ENCODE measurements around the gene IL12B.
"Not testable (repeated sequence)": the region's sequence is repeated elsewhere in the genome, so short reads cannot be mapped to it uniquely, and the experiment has no call there.

IL12B gene

GRCh38 chr5:159310511-159310910, 19.8 kb downstream of the IL12B start:
- DNase-seq (ENCODE audit: low spot score) = no peak
- in situ Hi-C loops (cut with MboI; ENCODE audit: low sequenced_read_pairs, unreplicated experiment) = no loop called here
- no peak for TF ChIP-seq CTCF (IDR thresholded peaks at IDR 0.05; ENCODE audit: borderline replicate concordance, control extremely low read depth, extremely low read depth, insufficient read depth, missing control alignments)

- no peak for TF ChIP-seq CTCF (IDR thresholded peaks at IDR 0.05; ENCODE audit: borderline replicate concordance, control extremely low read depth, extremely low read depth, insufficient read depth, missing control alignments)
- in situ Hi-C loops (cut with MboI; ENCODE audit: low sequenced_read_pairs, unreplicated experiment) = no loop called here
- DNase-seq (ENCODE audit: low spot score) = no peak
These were observed 20.4 kb downstream of the IL12B start for GRCh38 chr5:159309689-159310433.

- in situ Hi-C loops (cut with MboI; ENCODE audit: low sequenced_read_pairs, unreplicated experiment) = no loop called here
- DNase-seq (ENCODE audit: low spot score) = no peak
- TF ChIP-seq CTCF (IDR thresholded peaks at IDR 0.05; ENCODE audit: borderline replicate concordance, control extremely low read depth, extremely low read depth, insufficient read depth, missing control alignments) = no peak
These were observed 25.2 kb downstream of the IL12B start for GRCh38 chr5:159304961-159305595.

GRCh38 chr5:159303286-159303685, 27.0 kb downstream of the IL12B start:
- in situ Hi-C loops (cut with MboI; ENCODE audit: low sequenced_read_pairs, unreplicated experiment) = no loop called here
- no peak for DNase-seq (ENCODE audit: low spot score)
- TF ChIP-seq CTCF (IDR thresholded peaks at IDR 0.05; ENCODE audit: borderline replicate concordance, control extremely low read depth, extremely low read depth, insufficient read depth, missing control alignments) = no peak

GRCh38 chr5:159301929-159302860, 28.1 kb downstream of the IL12B start:
- in situ Hi-C loops (cut with MboI; ENCODE audit: low sequenced_read_pairs, unreplicated experiment) = not testable (repeated sequence)

GRCh38 chr5:159301466-159301865, 28.8 kb downstream of the IL12B start:
- in situ Hi-C loops (cut with MboI; ENCODE audit: low sequenced_read_pairs, unreplicated experiment) = no loop called here
- no peak for DNase-seq (ENCODE audit: low spot score)
- TF ChIP-seq CTCF (IDR thresholded peaks at IDR 0.05; ENCODE audit: borderline replicate concordance, control extremely low read depth, extremely low read depth, insufficient read depth, missing control alignments) = no peak

More at GRCh38 chr5:159301929-159302860, 28.1 kb downstream of the IL12B start:
- not testable (repeated sequence) for DNase-seq (ENCODE audit: low spot score)

GRCh38 chr5:159297300-159297699, 33.0 kb downstream of the IL12B start:
- DNase-seq (ENCODE audit: low spot score); in situ Hi-C loops (cut with MboI; ENCODE audit: low sequenced_read_pairs, unreplicated experiment): not testable (repeated sequence)

Data from GM13976 (cell line).